Tibial nerve (tissue), 4 donors: Measurements from ENCODE around the gene DEPDC1B.

Experiments
- CTCF ChIP-seq, 5 experiments: fragments of 200-600 bp in 3 of 5; fragments of 450-650 bp in 2 of 5; sonication (generic) in 3 of 5; IDR thresholded peaks; one replicate each; pipeline ENCODE4 v1.5.1; 2016 to 2019; ENCODE audit warnings: antibody characterized with exemption in 5 of 5, mild to moderate bottlenecking in 3 of 5, moderate library complexity in 2 of 5
- EP300 ChIP-seq, 2 donors: sonication (generic); formaldehyde crosslinking; IDR thresholded peaks; one replicate each; pipeline ENCODE4 v1.6.1; 2017; ENCODE audit warnings: antibody characterized with exemption in 2 of 2, mild to moderate bottlenecking in 1 of 2
- POLR2A ChIP-seq, 2 donors: fragments of 450-650 bp; IDR thresholded peaks; one replicate each; pipeline ENCODE4 v1.6.1; 2017; ENCODE audit warnings: antibody characterized with exemption in 2 of 2, mild to moderate bottlenecking in 2 of 2, moderate library complexity in 2 of 2

- peak in 3 of 5 experiments; percentile 16 to 40 (median 37) for TF ChIP-seq CTCF (IDR thresholded peaks at IDR 0.05)
- TF ChIP-seq POLR2A (IDR thresholded peaks at IDR 0.05): no peak
- no peak for TF ChIP-seq EP300 (IDR thresholded peaks at IDR 0.05)
Measured at GRCh38 chr5:60649288-60649917, 50.6 kb downstream of the DEPDC1B start.
